HG03469 (cell line): ENCODE measurements around the gene AVL9.
A peak's percentile ranks its signal among the peaks of the same experiment; 100 is the strongest.
"Not testable (repeated sequence)": the region's sequence is repeated elsewhere in the genome, so short reads cannot be mapped to it uniquely, and the experiment has no call there.

Source experiments
- ATAC-seq: cut with Tn5 transposase; IDR thresholded peaks from one replicate; pipeline ENCODE4 v1.9.1; 2021; ENCODE audit warnings: mild to moderate bottlenecking, moderate library complexity, moderate number of reproducible peaks; ENCODE audit not compliant: unreplicated experiment

Gene AVL9

GRCh38 chr7:32494946-32495297 is 367 bp upstream of the AVL9 start:
- peak; percentile 3 for ATAC-seq

GRCh38 chr7:32496052-32496813 is 944 bp downstream of the AVL9 start:
- ATAC-seq: no peak

DNA sequence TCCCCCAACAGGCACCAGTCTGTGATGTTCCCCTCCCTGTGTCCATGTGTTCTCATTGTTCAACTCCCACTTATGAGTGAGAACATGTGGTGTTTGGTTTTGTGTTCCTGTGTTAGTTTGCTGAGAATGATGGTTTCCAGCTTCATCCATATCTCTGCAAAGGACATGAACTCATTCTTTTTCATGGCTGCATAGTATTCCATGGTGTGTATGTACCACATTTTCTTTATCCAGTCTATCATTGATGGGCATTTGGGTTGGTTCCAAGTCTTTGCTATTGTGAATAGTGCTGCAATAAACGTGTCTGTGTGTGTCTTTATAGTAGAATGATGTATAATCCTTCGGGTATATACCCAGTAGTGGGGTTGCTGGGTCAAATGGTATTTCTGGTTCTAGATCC is 4.5 kb downstream of the AVL9 start:
- not testable (repeated sequence) for ATAC-seq

DNA sequence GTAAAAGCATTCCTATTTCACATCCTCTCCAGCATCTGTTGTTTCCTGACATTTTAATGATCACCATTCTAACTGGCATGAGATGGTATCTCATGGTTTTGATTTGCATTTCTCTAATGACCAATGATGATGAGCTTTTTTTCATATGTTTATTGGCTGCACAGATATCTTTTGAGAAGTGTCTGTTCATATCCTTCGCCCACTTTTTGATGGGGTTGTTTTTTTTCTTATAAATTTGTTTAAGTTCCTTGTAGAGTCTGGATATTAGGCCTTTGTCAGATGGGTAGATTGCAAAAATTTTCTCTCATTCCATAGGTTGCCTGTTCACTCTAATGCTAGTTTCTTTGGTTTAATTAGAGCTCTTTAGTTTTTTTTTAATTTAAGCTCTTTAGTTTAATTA is 4.9 kb downstream of the AVL9 start:
- not testable (repeated sequence) for ATAC-seq

GRCh38 chr7:32500922-32501341 is 5.6 kb downstream of the AVL9 start:
- ATAC-seq: peak; percentile 52

GRCh38 chr7:32501522-32501921 is 6.2 kb downstream of the AVL9 start:
- ATAC-seq: no peak

DNA sequence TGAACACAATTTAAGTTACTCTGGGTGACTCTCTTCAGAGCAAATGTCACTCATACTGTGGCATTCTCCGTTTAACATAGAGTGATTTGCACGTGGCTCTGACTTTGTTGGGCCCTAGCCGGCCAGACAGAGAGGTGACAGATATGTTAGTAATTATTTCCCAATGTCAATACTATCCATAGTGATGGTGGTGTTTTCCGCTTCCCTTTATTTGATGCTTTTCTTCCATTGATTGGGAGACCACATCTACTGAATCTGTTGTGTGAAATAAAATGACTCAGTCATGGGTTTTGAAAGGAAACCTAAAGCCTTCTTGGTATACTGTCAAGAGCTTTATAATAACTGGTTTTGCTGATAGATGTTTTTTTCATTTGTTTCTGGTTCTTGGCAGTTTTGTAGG is 7.4 kb downstream of the AVL9 start:
- ATAC-seq: no peak

GRCh38 chr7:32506266-32507054 is 11.2 kb downstream of the AVL9 start:
- ATAC-seq: no peak

- ATAC-seq: no peak
These were observed 12.1 kb downstream of the AVL9 start for GRCh38 chr7:32507414-32507813.

- no peak for ATAC-seq
These were observed 16.5 kb downstream of the AVL9 start for GRCh38 chr7:32511791-32512190.

- ATAC-seq: no peak
These were observed 17.9 kb downstream of the AVL9 start for GRCh38 chr7:32513210-32513609.

DNA sequence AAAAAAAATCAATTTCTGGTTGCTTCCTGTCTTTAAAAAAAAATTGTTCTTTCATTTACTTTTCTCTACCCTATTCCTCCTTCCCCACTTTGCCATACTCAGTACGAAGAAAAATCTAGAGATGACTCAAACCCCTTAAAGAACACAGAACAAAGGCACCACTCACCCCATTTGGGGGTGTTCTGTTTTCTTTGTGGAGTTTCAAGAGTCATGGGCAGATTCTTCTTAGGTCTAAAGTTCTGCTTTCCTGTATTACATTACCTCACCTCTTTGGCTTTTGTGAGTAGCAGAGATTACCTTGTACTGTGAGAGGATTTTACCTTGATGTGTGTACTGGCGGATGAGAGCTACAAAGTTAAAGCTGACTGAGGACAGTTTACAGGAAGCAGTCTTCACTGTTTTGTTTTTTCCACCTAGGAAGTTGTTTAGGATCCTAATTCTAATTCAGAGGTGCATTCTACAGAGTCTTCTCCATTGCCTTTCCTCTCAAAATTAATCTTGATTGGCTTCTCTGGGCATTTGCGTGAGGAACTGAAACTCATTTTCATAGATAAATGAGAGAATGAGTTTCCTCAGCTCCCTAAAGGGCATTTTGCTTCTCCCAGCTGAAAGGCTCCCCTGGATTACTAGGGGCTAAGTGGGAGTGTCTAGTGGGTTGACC is 20.7 kb downstream of the AVL9 start:
- peak; percentile 94 for ATAC-seq

DNA sequence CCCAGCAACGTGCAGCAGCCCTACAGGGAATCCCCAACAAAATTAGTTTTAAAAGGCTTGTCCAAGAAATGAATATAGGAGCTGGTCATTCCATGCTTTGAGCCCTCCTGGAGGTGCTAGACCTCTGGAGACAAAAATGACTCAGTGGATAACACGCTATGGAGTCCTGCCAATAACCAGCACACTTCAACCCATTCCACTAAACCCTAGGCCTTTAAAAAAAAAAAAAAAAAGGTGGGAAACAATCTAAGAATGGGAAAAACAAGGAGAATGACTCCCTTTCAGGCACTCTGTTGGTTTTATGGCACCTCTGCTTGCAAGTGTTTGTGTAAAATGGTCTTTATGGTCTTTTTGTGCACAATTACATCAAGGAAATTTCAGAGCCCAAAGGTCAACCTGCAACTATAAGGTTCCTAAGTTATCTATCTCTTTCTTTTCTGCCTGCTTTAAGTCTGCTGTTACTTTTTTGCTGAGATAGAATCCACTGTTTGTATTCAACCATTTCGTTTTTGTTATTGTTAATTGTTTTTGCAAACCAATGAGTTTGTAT is 21.3 kb downstream of the AVL9 start:
- ATAC-seq: no peak

DNA sequence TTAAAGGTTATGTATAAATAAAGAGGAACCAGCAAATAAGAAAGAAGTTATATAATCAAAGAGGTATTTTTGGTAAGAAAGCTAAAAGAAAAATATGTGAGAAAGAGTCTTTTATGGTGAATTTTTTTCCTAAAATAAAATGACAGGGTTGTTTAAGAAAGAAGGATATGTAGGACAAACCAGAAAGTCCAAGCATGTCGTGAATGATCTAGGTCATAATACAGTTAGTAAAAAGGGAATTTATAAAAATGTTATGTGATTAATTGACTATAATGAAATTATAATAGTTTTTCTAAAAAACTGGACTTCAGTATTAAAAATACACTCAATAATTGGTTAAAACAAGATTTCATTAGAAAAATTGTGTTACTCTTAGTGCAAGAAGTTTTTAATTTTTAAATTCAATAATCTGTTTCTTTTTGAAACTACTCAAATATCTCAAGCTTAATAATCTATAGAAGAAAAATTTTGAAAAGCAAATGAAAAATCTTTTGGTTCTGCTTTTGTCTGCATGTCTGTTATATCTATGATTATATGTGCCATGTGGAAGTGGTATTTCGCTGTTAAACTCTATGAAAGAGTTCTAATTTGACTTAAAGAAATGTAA is 23.3 kb downstream of the AVL9 start:
- no peak for ATAC-seq

- no peak for ATAC-seq
These were observed 24.5 kb downstream of the AVL9 start for GRCh38 chr7:32519763-32520162.

DNA sequence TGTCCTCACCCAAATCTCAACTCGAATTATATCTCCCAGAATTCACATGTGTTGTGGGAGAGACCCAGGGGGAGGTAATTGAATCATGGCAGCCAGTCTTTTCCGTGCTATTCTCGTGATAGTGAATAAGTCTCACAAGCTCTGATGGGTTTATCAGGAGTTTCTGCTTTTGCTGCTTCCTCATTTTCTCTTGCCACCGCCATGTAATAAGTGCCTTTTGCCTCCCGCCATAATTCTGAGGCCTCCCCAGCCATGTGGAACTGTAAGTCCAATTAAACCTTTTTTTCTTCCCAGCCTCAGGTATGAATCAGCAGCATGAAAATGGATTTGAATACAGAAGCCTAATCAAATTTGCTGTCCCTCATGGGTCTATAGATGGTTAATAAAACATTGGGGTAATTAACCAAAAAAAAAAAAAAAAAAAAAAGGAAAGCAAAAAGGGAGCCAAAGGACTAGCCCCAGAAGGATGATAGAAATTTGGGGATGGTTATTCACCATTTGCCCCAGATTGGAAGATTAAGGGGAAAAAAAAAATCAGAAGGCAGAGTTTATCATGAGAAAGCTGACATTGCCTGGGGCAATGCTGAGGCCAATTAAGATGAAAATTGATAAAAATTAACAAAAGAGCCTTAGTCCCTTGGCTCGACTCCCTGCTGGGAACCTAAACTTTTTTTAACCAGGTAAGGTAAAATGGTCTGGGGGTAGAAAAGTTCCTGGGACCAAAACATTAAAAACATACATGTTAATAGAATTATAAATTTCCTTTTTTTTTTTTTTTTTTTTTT is 27.6 kb downstream of the AVL9 start:
- ATAC-seq: no peak

- no peak for ATAC-seq
These were observed 29.3 kb downstream of the AVL9 start for GRCh38 chr7:32524631-32525030.

DNA sequence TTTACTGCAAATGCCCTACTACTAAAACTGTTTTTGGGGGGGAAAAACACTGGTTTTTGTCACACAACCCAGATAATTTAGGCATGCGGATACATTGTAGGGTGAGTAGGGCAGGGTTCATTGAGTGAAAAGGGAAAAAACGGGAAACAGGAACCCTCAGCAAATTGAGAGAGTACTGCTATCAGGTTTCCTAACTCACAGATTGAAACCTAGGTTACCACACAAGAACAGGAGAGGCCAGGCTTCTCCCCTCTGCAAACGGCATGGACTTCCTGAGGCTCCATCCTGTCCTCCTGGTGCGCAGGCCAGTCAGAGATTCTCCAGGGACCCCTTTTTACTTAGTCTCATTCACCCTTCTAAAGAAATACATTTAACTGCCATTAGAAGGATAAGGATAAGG is 30.6 kb downstream of the AVL9 start:
- no peak for ATAC-seq

DNA sequence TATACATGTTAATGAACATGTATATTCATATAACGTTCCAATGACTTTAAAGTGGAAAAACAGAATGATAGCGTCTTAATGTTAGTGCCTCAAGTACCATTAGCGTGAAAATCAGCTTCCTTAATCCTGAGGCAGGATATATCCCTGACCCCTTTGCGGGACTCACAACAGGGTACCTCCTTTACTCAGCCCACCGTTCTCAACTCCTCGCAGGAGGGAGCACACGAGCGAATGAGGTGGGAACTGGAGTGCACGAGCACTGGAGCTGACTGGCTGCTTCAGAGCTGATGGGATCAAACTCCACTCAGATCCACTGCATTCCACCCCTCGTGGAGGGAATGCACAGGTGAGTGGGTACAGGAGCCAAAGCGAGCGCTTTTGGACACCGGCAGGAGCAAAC is 36.1 kb downstream of the AVL9 start:
- ATAC-seq: no peak

- ATAC-seq: no peak
These were observed 36.8 kb downstream of the AVL9 start for GRCh38 chr7:32532086-32532485.
